Upper lobe of left lung (tissue), 6 donors: Measurements from ENCODE around the gene GLI1. TPM values are rescaled to one million over a fixed set of nuclear protein-coding genes. Genes with fewer than 3 reads are reported as not detected.
"Not testable (repeated sequence)": the region's sequence is repeated elsewhere in the genome, so short reads cannot be mapped to it uniquely, and the experiment has no call there.

Experiments
- ATAC-seq, 2 donors: fragments of 200-7000 bp; cut with Tn5 transposase; one replicate each; pipeline ENCODE4 v1.9.1; 2022; ENCODE audit warnings: mild to moderate bottlenecking in 2 of 2, moderate library complexity in 2 of 2; ENCODE audit not compliant: low FRiP score in 2 of 2
- DNase-seq, 2 donors: peaks; one replicate each; pipeline ENCODE4 v3.0.0-alpha.2; 2019 to 2020
- H3K27ac ChIP-seq, 4 donors: fragments of 200-600 bp; sonication (generic); one replicate each; pipeline ENCODE4 v1.5.1; 2016 to 2019
- H3K27me3 ChIP-seq, 4 donors: fragments of 200-600 bp; sonication (generic); one replicate each; pipeline ENCODE4 v1.5.1; 2017 to 2019
- H3K36me3 ChIP-seq, 4 donors: fragments of 200-600 bp; sonication (generic); one replicate each; pipeline ENCODE4 v1.5.1; 2016 to 2019
- H3K4me1 ChIP-seq, 4 donors: fragments of 200-600 bp; sonication (generic); one replicate each; pipeline ENCODE4 v1.5.1; 2018 to 2019
- H3K4me3 ChIP-seq, 4 donors: fragments of 200-600 bp; sonication (generic); one replicate each; pipeline ENCODE4 v1.5.1; 2017 to 2019; ENCODE audit warnings: mild to moderate bottlenecking in 2 of 4, moderate library complexity in 1 of 4
- H3K9me3 ChIP-seq, 4 donors: fragments of 200-600 bp; sonication (generic); one replicate each; pipeline ENCODE4 v1.5.1; 2018 to 2019
- CTCF ChIP-seq, 6 experiments: fragments of 450-650 bp in 4 of 6; fragments of 200-600 bp in 2 of 6; sonication (generic) in 2 of 6; IDR thresholded peaks; one replicate each; pipeline ENCODE4 v1.5.1; 2016 to 2019; ENCODE audit warnings: antibody characterized with exemption in 6 of 6
- EP300 ChIP-seq, 4 donors: sonication (generic); formaldehyde crosslinking; IDR thresholded peaks; one replicate each; pipeline ENCODE4 v1.5.1; 2017; ENCODE audit warnings: antibody characterized with exemption in 4 of 4, control low read depth in 2 of 4
- POLR2A ChIP-seq, 4 donors: fragments of 450-650 bp; IDR thresholded peaks; one replicate each; pipeline ENCODE4 v1.5.1; 2016 to 2017; ENCODE audit warnings: antibody characterized with exemption in 4 of 4, mild to moderate bottlenecking in 2 of 4
- POLR2AphosphoS5 ChIP-seq, 2 donors: sonication (generic); formaldehyde crosslinking; IDR thresholded peaks; one replicate each; pipeline ENCODE4 v1.5.1; 2017; ENCODE audit warnings: antibody characterized with exemption in 2 of 2
- WGBS, 2 donors: methylation state at CpG; one replicate each; pipeline ENCODE4 v1.1.5; 2017 to 2018; 5-methylcytosine and 5-hydroxymethylcytosine counted together
- total RNA-seq, 6 donors: library from RNA; depleted of rRNA in 4 of 6; stranded (reverse); fragments of >200 nt in 4 of 6; gene quantifications; one replicate each; pipeline versions ENCODE4 v1.1.0 to v1.2.1, GENCODE V29; 2016 to 2021
- donor health status: DM: no; HTN: no; CAD: no; lungs with moderate emphysema.
- donor health status: DM: no; HTN: yes; CAD: no; lungs with severe emphysema.

Gene GLI1
- total RNA-seq, 6 donors from 2014 or later, result 0.69 to 3.0 (median 1.5) TPM; not detected in 2

GRCh38 chr12:57512665-57513064, 53.1 kb downstream of the GLI1 start:
- Histone ChIP-seq H3K4me3 (no peak overlapping the region), H3K36me3 (peaks cover 21 to 93% (median 71%) of the 10 kb centered on the region in 4 donors), H3K27me3 (no peaks in the 10 kb centered on the region), H3K4me1 (peaks cover 0 to 12% (median 4%) of the 10 kb centered on the region in 4 donors), H3K27ac (no peak overlapping the region), H3K9me3 (no peaks in the 10 kb centered on the region)
- TF ChIP-seq EP300 (IDR thresholded peaks at IDR 0.05), result no peak
- TF ChIP-seq CTCF (IDR thresholded peaks at IDR 0.05), result no peak
- WGBS, 2 donors, result 79 to 92% methylated on average over 6 of the region's 6 CpGs
- no peak for DNase-seq
- ATAC-seq, result no peak

GRCh38 chr12:57513266-57513665, 53.7 kb downstream of the GLI1 start:
- Histone ChIP-seq H3K27ac (no peak overlapping the region), H3K4me1 (peaks cover 6 to 18% (median 10%) of the 10 kb centered on the region in 4 donors), H3K4me3 (no peak overlapping the region), H3K27me3 (no peaks in the 10 kb centered on the region), H3K9me3 (no peaks in the 10 kb centered on the region), H3K36me3 (peaks cover 21 to 95% (median 70%) of the 10 kb centered on the region in 4 donors)
- ATAC-seq, result no peak
- WGBS, 2 donors, result 93 to 100% methylated on average over 5 of the region's 5 CpGs
- no peak for DNase-seq
- TF ChIP-seq POLR2AphosphoS5 (IDR thresholded peaks at IDR 0.05) (no peak), EP300 (IDR thresholded peaks at IDR 0.05) (no peak), POLR2A (IDR thresholded peaks at IDR 0.05) (no peak), CTCF (IDR thresholded peaks at IDR 0.05) (no peak)

- DNase-seq, H3K9me3 ChIP-seq, H3K4me3 ChIP-seq, H3K27me3 ChIP-seq, ATAC-seq, H3K27ac ChIP-seq: not testable (repeated sequence)
- peaks cover 10 to 23% (median 14%) of the 10 kb centered on the region in 4 donors for H3K4me1 ChIP-seq
- H3K36me3 ChIP-seq, result peaks cover 21 to 98% (median 70%) of the 10 kb centered on the region in 4 donors
- WGBS, 2 donors, result 92% methylated on average over 6 of the region's 6 CpGs
Observed at GRCh38 chr12:57513677-57514076, 54.1 kb downstream of the GLI1 start.

GRCh38 chr12:57514246-57514645, 54.7 kb downstream of the GLI1 start:
- H3K4me1 ChIP-seq, result peaks cover 16 to 28% (median 20%) of the 10 kb centered on the region in 4 donors
- H3K36me3 ChIP-seq, result peaks cover 21 to 92% (median 68%) of the 10 kb centered on the region in 4 donors
- 91 to 92% methylated on average over 9 of the region's 9 CpGs for WGBS, 2 donors
- H3K27me3 ChIP-seq, H3K4me3 ChIP-seq, ATAC-seq, H3K27ac ChIP-seq, DNase-seq, H3K9me3 ChIP-seq: not testable (repeated sequence)

GRCh38 chr12:57514720-57515407, 55.3 kb downstream of the GLI1 start:
- no peak for ATAC-seq

More at GRCh38 chr12:57514720-57515407, 55.3 kb downstream of the GLI1 start:
- H3K36me3 ChIP-seq, result peaks cover 21 to 86% (median 62%) of the 10 kb centered on the region in 4 donors
- no peak for DNase-seq
- no peak overlapping the region for H3K27ac ChIP-seq
- no peaks in the 10 kb centered on the region for H3K9me3 ChIP-seq
- TF ChIP-seq CTCF (IDR thresholded peaks at IDR 0.05), result no peak
- TF ChIP-seq POLR2AphosphoS5 (IDR thresholded peaks at IDR 0.05), result no peak
- no peak for TF ChIP-seq POLR2A (IDR thresholded peaks at IDR 0.05)
- TF ChIP-seq EP300 (IDR thresholded peaks at IDR 0.05), result no peak
- no peaks in the 10 kb centered on the region for H3K27me3 ChIP-seq
- H3K4me1 ChIP-seq, result peaks cover 19 to 33% (median 22%) of the 10 kb centered on the region in 4 donors
- H3K4me3 ChIP-seq, result no peak overlapping the region
- 92 to 96% methylated on average over 8 to 9 of the region's 9 CpGs for WGBS, 2 donors
